GM23338 (cell line): ENCODE measurements around the gene KCNJ4. TPM values are rescaled to one million over a fixed set of nuclear protein-coding genes. Genes with fewer than 3 reads are reported as not detected.

Experiments used
- ATAC-seq: fragments of 200-7000 bp; cut with Tn5 transposase; 3 replicates; pipeline ENCODE4 v1.9.1; 2020
- DNase-seq: peaks from one replicate; pipeline ENCODE4 v3.0.0-alpha.2; 2015; ENCODE audit warnings: low spot score
- H2AFZ ChIP-seq: fragments of 200-600 bp; sonication (generic); 2 replicates; pipeline ENCODE4 v1.8.0; 2016; ENCODE audit warnings: antibody characterized with exemption, mild to moderate bottlenecking, moderate library complexity
- H3F3A ChIP-seq: fragments of 200-600 bp; sonication (generic); replicated peaks from 2 replicates; pipeline ENCODE4 v1.8.0; 2017; ENCODE audit warnings: antibody characterized with exemption, mixed run types, low read depth
- H3K27ac ChIP-seq: fragments of 200-600 bp; sonication (generic); 2 replicates; pipeline ENCODE4 v1.6.1; 2016; ENCODE audit warnings: low read depth
- H3K27me3 ChIP-seq: fragments of 200-600 bp; sonication (generic); 2 replicates; pipeline ENCODE4 v1.8.0; 2016; ENCODE audit warnings: mild to moderate bottlenecking, mixed run types, moderate library complexity; ENCODE audit not compliant: insufficient read depth
- H3K36me3 ChIP-seq: fragments of 200-600 bp; sonication (generic); 2 replicates; pipeline ENCODE4 v1.8.0; 2016; ENCODE audit warnings: mild to moderate bottlenecking; ENCODE audit not compliant: insufficient read depth
- H3K4me1 ChIP-seq: fragments of 200-600 bp; sonication (generic); 2 replicates; pipeline ENCODE4 v1.8.0; 2016; ENCODE audit warnings: mild to moderate bottlenecking, moderate library complexity; ENCODE audit not compliant: insufficient read depth
- H3K4me2 ChIP-seq: fragments of 200-600 bp; sonication (generic); 2 replicates; pipeline ENCODE4 v1.7.1; 2017; ENCODE audit warnings: mixed run types
- H3K4me3 ChIP-seq: fragments of 200-600 bp; sonication (generic); 2 replicates; pipeline ENCODE4 v1.6.1; 2016; ENCODE audit warnings: mixed run types
- H3K79me2 ChIP-seq: fragments of 200-600 bp; sonication (generic); replicated peaks from 2 replicates; pipeline ENCODE4 v1.8.0; 2017; ENCODE audit warnings: mild to moderate bottlenecking; ENCODE audit not compliant: insufficient read depth
- H3K9me2 ChIP-seq: fragments of 200-600 bp; sonication (generic); 2 replicates; pipeline ENCODE4 v1.8.0; 2017; ENCODE audit not compliant: insufficient read depth
- H4K20me1 ChIP-seq: fragments of 200-600 bp; sonication (generic); replicated peaks from 2 replicates; pipeline ENCODE4 v1.8.0; 2017; ENCODE audit warnings: mild to moderate bottlenecking; ENCODE audit not compliant: insufficient read depth
- H3K27ac Mint-ChIP-seq: 2 replicates; pipeline ENCODE4 v1.8.0; 2020; ENCODE audit warnings: inconsistent platforms, mild to moderate bottlenecking, moderate library complexity, mixed read lengths
- H3K27me3 Mint-ChIP-seq: 3 replicates; pipeline ENCODE4 v1.8.0; 2022; ENCODE audit warnings: low read depth, mild to moderate bottlenecking, moderate library complexity, mixed read lengths, inconsistent platforms; ENCODE audit not compliant: insufficient read depth, poor library complexity
- H3K36me3 Mint-ChIP-seq: 3 replicates; pipeline ENCODE4 v1.8.0; 2021; ENCODE audit warnings: low read depth, mild to moderate bottlenecking, inconsistent platforms, moderate library complexity, mixed read lengths
- H3K4me1 Mint-ChIP-seq: 3 replicates; pipeline ENCODE4 v1.8.0; 2020; ENCODE audit warnings: mild to moderate bottlenecking, inconsistent platforms, mixed read lengths
- H3K4me3 Mint-ChIP-seq: 3 replicates; pipeline ENCODE4 v1.8.0; 2021; ENCODE audit warnings: moderate library complexity, mild to moderate bottlenecking, inconsistent platforms, mixed read lengths
- H3K9me3 Mint-ChIP-seq: 3 replicates; pipeline ENCODE4 v1.8.0; 2020; ENCODE audit warnings: moderate library complexity, mild to moderate bottlenecking, inconsistent platforms, mixed read lengths
- CTCF ChIP-seq, 2 experiments: fragments of 200-600 bp in 1 of 2; sonication (generic) in 1 of 2; conservative IDR thresholded peaks; 2 replicates each; pipeline versions ENCODE4 v1.5.1 to v1.6.1; 2016 to 2017; ENCODE audit warnings: antibody characterized with exemption in 2 of 2, low read depth in 2 of 2, mild to moderate bottlenecking in 2 of 2, moderate library complexity in 1 of 2
- EZH2 ChIP-seq: fragments of 200-600 bp; sonication (generic); IDR thresholded peaks from one replicate; pipeline ENCODE4 v1.8.0; 2017; ENCODE audit warnings: antibody characterized with exemption, mild to moderate bottlenecking, low read depth; ENCODE audit not compliant: unreplicated experiment
- EZH2phosphoT487 ChIP-seq: fragments of 200-600 bp; sonication (generic); IDR thresholded peaks from one replicate; pipeline ENCODE4 v1.8.1; 2018; ENCODE audit warnings: antibody characterized with exemption; ENCODE audit not compliant: unreplicated experiment
- JUNB ChIP-seq: IDR thresholded peaks from one replicate; pipeline ENCODE4 v1.6.1; 2016; ENCODE audit warnings: antibody characterized with exemption; ENCODE audit not compliant: unreplicated experiment
- NANOG ChIP-seq: IDR thresholded peaks from 2 replicates; pipeline ENCODE4 v1.6.1; 2016; ENCODE audit warnings: antibody characterized with exemption, borderline replicate concordance
- POLR2AphosphoS5 ChIP-seq: IDR thresholded peaks from 2 replicates; pipeline ENCODE4 v1.6.1; 2016; ENCODE audit warnings: antibody characterized with exemption, low read depth
- REST ChIP-seq: IDR thresholded peaks from one replicate; pipeline ENCODE4 v1.6.1; 2018; ENCODE audit warnings: antibody characterized with exemption; ENCODE audit not compliant: unreplicated experiment
- STAT1 ChIP-seq: IDR thresholded peaks from one replicate; pipeline ENCODE4 v1.6.1; 2016; ENCODE audit warnings: antibody characterized with exemption; ENCODE audit not compliant: unreplicated experiment
- ZNF462 ChIP-seq: fragments of 250-450 bp; sonication (Bioruptor Pico); IDR thresholded peaks from 2 replicates; pipeline ENCODE4 v1.5.0; 2020; ENCODE audit warnings: mild to moderate bottlenecking, moderate library complexity
- polyA plus RNA-seq: library from polyadenylated mRNA; unstranded; fragments of >200 nt; fragmentation: Nextera tagmentation; extraction: Ambion mirVana; gene quantifications from 2 replicates; pipeline ENCODE4 v1.2.1, GENCODE V29; 2016
- total RNA-seq: library from RNA; depleted of rRNA; stranded (reverse); fragments of >200 nt; shearing (Covaris generic); gene quantifications from 2 replicates; pipeline ENCODE4 v1.2.3, GENCODE V29; 2014

Gene KCNJ4
- total and polyA plus RNA-seq, 2 experiments from 2014 or later, result 0.23 to 1.3 TPM

GRCh38 chr22:38440747-38441350 is 14.2 kb downstream of the KCNJ4 start:
- H3K9me3 Mint-ChIP-seq, result no peaks in the 10 kb centered on the region; the same call in 2 of the 3 replicates
- H3K79me2 ChIP-seq, result no peaks in the 10 kb centered on the region
- peaks cover 12% of the 10 kb centered on the region for H3K27me3 Mint-ChIP-seq
- H3K4me3 Mint-ChIP-seq, result no peak overlapping the region
- H3K27ac Mint-ChIP-seq, result no peak overlapping the region
- H3K36me3 ChIP-seq, result no peaks in the 10 kb centered on the region
- H3F3A ChIP-seq, result no peaks in the 10 kb centered on the region
- no peak for TF ChIP-seq JUNB
- TF ChIP-seq CTCF (conservative IDR thresholded peaks at IDR 0.05; ENCODE audit: low read depth in 2 of 2), result peak in 1 of 2 experiments; percentile 22; a peak in 2 of 4 replicates
- DNase-seq, result no peak
- H3K4me2 ChIP-seq, result no peak overlapping the region
- H2AFZ ChIP-seq, result no peak overlapping the region
- no peaks in the 10 kb centered on the region for H3K36me3 Mint-ChIP-seq
- H3K9me2 ChIP-seq, result no peaks in the 10 kb centered on the region
- no peaks in the 10 kb centered on the region for H3K27me3 ChIP-seq
- ATAC-seq, result peak; percentile 51
- H3K27ac ChIP-seq, result no peak overlapping the region
- no peak overlapping the region for H3K4me3 ChIP-seq
- no peaks in the 10 kb centered on the region for H3K4me1 ChIP-seq
- peaks cover 5% of the 10 kb centered on the region; the same call in 2 of the 3 replicates for H3K4me1 Mint-ChIP-seq
- H4K20me1 ChIP-seq, result no peaks in the 10 kb centered on the region

- Mint-ChIP-seq H3K4me3 (no peak overlapping the region), H3K4me1 (no peaks in the 10 kb centered on the region; the same call in 1 of the 3 replicates), H3K27ac (no peak overlapping the region), H3K9me3 (no peaks in the 10 kb centered on the region), H3K36me3 (no peaks in the 10 kb centered on the region), H3K27me3 (peaks cover 12% of the 10 kb centered on the region)
- ATAC-seq, result no peak
- H3K9me2 ChIP-seq, result no peaks in the 10 kb centered on the region
- no peak overlapping the region for H3K4me3 ChIP-seq
- H3K4me2 ChIP-seq, result no peak overlapping the region
- H3K36me3 ChIP-seq, result no peaks in the 10 kb centered on the region
- H3K27me3 ChIP-seq, result no peaks in the 10 kb centered on the region
- H3F3A ChIP-seq, result no peaks in the 10 kb centered on the region
- H2AFZ ChIP-seq, result 0 out of 2 replicates have a peak overlapping the region, but pooled peaks have one; percentile 5
- H3K27ac ChIP-seq, result no peak overlapping the region
- DNase-seq, result no peak
- no peaks in the 10 kb centered on the region for H4K20me1 ChIP-seq
- no peak for TF ChIP-seq EZH2
- TF ChIP-seq STAT1, result no peak
- no peak for TF ChIP-seq REST
- no peak for TF ChIP-seq POLR2AphosphoS5
- no peak for TF ChIP-seq ZNF462 (CRISPR knock-in tag)
- no peak for TF ChIP-seq EZH2phosphoT487
- no peak for TF ChIP-seq NANOG
- H3K4me1 ChIP-seq, result no peaks in the 10 kb centered on the region
- no peaks in the 10 kb centered on the region for H3K79me2 ChIP-seq
Observed at GRCh38 chr22:38437416-38437815, 17.6 kb downstream of the KCNJ4 start.
